Left cardiac atrium (tissue), 4 donors: ENCODE results near the gene TNFRSF8. TPM values are rescaled to one million over a fixed set of nuclear protein-coding genes. Genes with fewer than 3 reads are reported as not detected.
"Not testable (repeated sequence)": the region's sequence is repeated elsewhere in the genome, so short reads cannot be mapped to it uniquely, and the experiment has no call there.

ENCODE experiments used
- ATAC-seq, 2 donors: fragments of 200-7000 bp; cut with Tn5 transposase; one replicate each; pipeline ENCODE4 v1.9.1; 2020; ENCODE audit warnings: mild to moderate bottlenecking in 2 of 2, moderate library complexity in 2 of 2
- DNase-seq: peaks from one replicate; pipeline ENCODE4 v3.0.0-alpha.2; 2020
- intact Hi-C, 2 donors: fragments of 100-400 bp; cut with DNase I; formaldehyde crosslinking; loops; one replicate each; pipeline versions ENCODE4 v1.14.1 to v1.15.1; 2022 to 2023
- total RNA-seq, 2 donors: library from RNA; stranded (reverse); fragmentation: NEBNext Ultra II Directional; extraction: Animal tissue kit (Norgen Biotek cat#: 25700); gene quantifications; one replicate each; pipeline ENCODE4 v1.2.1, GENCODE V29; 2021
- donor health status: DM: no; HTN: yes; CAD: no.
- donor health status: DM: no; HTN: yes; CAD: no; lungs with severe emphysema.
- donor health status: DM: yes; HTN: yes; CAD: no.
- donor health status: Dilated cardiomyopathy.

Gene TNFRSF8
- total RNA-seq, 2 donors from 2014 or later: 2.2 to 3.3 TPM

DNA sequence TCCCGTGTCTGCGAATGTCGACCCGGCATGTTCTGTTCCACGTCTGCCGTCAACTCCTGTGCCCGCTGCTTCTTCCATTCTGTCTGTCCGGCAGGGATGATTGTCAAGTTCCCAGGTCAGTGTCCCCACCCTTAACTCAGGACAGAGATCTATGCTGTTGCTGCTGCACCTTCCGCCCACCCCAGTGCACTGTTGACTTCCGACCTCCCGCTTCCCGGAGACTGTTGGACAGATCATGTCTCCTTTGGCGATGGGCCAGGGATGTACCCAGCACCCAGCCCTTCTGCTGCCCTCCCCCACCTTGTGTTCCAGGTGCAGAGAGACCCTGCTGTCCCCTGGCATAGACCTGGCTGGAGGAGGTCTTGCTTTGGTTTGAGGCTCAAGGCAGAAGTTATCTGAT lies 41.3 kb downstream of the TNFRSF8 start:
- intact Hi-C loops: no loop called here
- DNase-seq (no peak), ATAC-seq (no peak)

DNA sequence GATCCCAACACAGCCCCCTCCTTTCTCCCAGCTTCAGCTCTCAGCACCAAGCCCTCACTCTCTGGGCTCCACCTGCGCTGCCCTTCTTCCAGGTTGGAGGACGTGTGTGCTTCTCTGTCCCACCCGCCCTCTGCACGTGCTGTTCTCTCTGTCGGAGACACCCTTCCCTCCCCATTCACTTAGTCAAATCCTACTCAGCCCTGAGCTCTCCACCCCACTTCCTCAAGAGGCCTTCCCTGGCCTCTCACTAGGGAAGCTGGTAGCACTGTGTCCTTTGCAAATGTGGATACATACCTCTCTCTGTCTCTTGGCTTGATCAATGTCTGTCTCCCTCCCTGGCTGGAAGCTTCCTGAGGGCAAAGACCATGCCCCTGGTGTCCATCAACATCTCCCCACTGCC lies 43.0 kb downstream of the TNFRSF8 start:
- ATAC-seq: no peak
- intact Hi-C loops: no loop called here
- DNase-seq: no peak

DNA sequence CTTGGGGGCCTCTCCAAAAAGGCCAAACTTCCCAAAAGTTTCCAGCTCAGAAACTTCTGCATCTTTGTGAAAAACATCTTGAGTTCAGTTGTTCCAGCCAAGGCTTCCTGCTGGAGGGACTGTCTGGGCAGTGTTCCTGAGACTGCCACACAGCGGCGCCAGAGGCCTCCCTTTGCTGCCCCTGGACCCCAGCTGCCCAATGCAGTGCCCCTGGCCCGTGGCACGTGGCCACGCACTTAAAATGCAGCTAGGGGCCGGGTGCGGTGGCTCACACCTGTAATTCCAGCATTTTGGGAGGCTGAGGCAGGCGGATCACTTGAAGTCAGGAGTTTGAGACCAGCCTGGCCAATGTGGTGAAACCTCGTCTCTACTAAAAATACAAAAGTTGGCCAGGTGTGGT lies 43.8 kb downstream of the TNFRSF8 start:
- ATAC-seq, DNase-seq, intact Hi-C loops: not testable (repeated sequence)

DNA sequence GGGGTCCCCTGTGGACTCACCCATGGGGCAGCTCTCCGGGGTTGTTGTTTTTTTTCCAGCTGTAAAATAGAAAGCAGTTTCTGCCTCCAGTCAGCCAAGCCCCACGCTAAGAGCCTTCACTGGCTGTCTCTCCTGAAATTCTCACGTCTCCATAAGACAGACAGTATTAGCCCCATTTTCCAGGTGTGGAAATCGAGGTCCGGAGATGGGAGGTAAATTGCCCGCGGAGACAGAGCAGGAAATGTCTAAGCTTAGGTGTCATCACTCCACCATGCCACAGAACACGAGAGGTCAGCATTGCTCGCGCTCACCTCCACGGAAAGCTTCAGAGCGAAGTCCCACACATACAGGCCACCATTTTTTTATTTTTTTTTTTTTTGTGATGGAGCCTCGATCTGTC lies 44.6 kb downstream of the TNFRSF8 start:
- ATAC-seq (no peak), DNase-seq (no peak)
- intact Hi-C loops: no loop called here

DNA sequence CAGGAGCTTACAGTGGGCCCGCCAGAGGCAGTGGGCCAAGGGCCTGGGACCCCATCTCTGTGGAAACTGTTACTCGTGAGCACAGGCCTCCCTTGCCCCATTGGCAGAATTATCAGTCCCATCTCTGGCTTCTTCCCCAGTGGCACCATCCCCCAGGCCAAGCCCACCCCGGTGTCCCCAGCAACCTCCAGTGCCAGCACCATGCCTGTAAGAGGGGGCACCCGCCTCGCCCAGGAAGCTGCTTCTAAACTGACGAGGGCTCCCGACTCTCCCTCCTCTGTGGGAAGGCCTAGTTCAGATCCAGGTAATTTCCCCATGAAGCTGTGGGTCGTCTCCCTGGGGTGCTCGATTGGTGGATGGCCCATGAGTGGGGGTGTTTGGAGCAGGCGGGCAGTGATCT lies 46.8 kb downstream of the TNFRSF8 start:
- DNase-seq: no peak
- intact Hi-C loops: no loop called here

DNA sequence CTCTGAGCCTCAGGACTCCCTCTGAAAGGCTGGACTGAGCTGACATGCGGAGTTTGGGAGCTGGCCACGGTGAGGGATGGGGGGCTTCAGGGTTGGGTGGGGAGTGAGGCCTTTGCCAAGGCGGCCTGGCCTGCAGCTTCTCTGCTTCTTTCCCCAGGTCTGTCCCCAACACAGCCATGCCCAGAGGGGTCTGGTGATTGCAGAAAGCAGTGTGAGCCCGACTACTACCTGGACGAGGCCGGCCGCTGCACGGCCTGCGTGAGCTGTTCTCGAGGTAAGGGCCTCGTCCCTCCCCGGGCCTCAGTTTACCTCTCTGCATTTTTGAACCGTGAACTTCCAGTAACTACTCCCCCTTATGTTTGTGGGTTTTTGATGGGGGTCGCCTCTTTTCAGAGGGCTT lies 48.6 kb downstream of the TNFRSF8 start:
- no peak for ATAC-seq
- intact Hi-C loops: no loop called here
- DNase-seq: no peak

More for the DNA sequence above, 46.8 kb downstream of the TNFRSF8 start:
- no peak for ATAC-seq

DNA sequence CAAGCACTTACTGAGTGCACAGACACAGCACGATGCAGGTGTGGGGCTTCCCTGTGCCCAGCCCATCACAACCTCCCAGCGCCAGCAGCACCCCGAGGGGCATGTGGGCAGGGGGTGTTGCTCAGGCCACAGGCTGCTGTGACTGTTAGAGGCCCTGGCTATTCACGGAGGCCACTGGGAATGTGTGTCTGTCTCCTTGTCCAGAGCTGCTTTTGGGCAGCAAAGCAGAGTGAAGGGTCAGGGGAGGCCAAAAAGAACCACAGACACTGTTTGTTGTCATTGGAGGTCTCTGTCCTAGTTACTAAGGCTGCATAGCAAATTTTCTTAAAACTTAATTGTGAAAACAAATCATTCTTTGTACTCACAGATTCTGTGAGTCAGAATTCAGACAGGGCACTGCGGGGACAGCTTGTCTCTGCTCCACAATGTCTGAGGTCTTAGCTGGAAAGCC lies 49.6 kb downstream of the TNFRSF8 start:
- intact Hi-C loops: no loop called here
- peak; percentile 60 to 85 for ATAC-seq
- no peak for DNase-seq

DNA sequence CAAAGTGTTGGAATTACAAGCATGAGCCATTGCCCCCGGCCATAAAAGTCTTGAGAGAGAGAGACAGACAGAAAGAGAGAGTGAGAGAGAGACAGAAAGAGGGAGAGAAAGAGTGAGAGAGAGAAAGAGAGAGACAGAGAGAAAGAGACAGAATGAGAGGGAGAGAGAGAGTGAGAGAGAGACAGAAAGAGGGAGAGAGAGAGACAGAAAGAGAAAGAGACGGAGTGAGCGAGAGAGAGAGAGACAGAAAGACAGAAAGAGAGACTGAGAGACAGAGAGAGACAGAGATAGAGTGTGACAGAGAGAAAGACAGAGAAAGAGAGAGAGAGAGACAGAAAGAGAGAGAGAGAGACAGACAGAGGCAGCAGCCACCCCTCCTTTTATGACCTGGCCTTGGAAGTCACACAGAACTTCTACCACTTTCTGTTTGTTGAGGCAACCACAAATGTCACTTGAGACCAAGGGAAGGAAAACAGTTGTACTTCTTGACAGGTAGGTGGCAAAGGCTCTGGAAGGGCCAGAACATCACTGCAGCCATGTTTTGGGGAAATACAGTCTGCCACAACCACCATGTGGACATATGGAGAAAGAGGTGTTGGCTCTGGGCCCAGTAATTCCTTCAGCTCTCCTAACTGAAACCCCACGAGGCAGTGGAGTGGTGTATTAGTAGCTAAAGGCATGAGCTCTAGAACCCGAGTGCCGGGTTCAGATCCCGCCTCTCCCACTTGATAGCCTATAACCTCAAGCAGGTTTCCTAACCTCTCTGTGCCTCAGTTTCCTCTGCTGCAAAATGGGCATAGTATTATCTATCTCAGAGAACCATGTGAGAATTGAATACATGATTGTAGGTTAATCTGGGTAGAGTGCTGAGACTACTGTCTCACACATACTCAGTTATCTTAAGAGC lies 50.6 kb downstream of the TNFRSF8 start:
- peak in 1 of 2 donors; percentile 24 for ATAC-seq
- no peak for DNase-seq
- intact Hi-C loops: no loop called here

DNA sequence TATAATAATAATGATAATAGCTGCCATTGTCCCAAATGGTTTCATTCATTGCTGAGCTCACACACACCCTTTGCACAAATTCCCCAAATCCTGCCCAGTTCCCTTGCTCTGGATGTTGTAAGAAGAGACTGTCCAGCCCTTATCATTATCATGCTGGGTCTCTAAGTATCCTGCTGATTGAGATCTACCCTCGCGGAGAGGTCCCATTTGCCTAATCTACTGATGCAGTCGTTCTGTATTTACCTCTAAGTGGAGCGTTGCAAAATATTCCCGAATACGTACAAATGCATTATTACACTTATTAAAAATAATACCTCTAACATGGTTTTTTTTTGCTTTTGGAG lies 51.2 kb downstream of the TNFRSF8 start:
- DNase-seq: no peak
- intact Hi-C loops: no loop called here
- no peak for ATAC-seq

DNA sequence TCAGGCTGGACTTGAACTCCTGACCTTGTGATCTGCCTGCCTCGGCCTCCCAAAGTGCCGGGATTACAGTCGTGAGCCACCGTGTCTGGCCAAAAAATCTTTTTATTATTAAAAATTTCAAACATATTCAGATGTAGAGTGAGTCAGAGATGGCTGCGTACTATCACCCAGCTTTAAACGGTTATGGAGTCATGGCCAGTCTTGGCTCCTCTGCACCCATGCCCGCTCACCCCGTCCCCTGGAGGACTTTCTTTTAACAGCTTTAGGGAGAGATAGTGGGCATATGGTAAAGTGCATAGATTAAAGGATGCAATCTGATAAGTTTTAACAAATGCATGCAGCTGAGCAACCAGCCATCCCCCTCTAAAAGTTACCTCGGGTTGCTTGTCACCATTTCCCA lies 51.8 kb downstream of the TNFRSF8 start:
- no peak for DNase-seq
- intact Hi-C loops: no loop called here
- ATAC-seq: no peak

DNA sequence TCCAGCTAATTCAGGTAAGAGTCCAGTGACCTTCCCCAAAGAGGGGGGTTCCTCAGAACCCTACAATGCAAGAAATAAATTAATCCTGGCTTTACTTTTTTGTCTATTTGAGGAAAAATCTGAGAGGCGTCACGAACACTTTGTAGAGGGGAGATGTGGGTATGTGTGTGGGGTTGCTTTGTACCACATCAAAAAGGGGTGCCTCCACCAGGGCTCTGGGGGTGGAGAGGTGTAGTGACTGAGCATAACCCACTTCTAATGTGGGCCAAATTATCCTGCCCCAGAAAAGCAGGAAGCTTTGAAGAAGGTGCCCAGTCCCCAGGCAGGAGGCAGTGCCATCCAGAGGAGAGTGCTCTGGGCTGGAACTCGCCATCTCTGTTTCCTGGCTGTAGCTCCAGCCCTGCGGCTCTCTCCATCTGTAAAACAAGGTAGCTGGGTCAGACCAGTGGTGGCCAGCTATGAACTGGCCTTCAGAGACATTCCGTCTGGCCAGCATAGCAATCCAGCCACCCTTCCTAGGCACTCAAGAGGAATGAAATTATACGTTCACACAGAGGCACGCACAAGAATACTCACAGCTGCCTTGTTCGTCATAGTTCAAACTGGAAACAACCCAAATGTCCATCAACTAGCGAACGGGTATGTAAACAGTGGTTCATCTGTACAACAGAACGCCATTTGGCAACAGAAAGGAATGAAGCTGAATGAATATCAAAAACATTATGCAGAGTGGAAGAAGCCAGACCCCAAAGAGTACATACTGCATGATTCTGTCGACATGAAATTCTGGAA lies 58.3 kb downstream of the TNFRSF8 start:
- DNase-seq: no peak
- intact Hi-C loops: no loop called here
- ATAC-seq: no peak

DNA sequence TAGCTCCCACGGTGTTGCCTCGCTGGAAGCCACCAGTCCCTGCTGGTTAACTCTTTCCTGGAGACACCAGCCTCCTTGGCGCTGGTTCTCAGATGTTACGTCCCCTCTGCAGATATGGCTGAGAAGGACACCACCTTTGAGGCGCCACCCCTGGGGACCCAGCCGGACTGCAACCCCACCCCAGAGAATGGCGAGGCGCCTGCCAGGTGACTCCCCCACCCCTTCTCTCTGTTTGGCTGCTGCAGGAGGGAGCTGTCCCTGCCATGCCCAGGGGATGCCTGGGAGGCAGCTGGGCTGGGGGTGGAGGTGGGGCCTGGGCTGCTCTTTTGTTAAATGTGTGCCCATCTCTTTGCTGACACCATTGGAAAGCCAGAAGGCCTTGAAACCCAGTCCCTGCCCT lies 60.1 kb downstream of the TNFRSF8 start:
- intact Hi-C loops: no loop called here
- no peak for DNase-seq
- ATAC-seq: no peak

DNA sequence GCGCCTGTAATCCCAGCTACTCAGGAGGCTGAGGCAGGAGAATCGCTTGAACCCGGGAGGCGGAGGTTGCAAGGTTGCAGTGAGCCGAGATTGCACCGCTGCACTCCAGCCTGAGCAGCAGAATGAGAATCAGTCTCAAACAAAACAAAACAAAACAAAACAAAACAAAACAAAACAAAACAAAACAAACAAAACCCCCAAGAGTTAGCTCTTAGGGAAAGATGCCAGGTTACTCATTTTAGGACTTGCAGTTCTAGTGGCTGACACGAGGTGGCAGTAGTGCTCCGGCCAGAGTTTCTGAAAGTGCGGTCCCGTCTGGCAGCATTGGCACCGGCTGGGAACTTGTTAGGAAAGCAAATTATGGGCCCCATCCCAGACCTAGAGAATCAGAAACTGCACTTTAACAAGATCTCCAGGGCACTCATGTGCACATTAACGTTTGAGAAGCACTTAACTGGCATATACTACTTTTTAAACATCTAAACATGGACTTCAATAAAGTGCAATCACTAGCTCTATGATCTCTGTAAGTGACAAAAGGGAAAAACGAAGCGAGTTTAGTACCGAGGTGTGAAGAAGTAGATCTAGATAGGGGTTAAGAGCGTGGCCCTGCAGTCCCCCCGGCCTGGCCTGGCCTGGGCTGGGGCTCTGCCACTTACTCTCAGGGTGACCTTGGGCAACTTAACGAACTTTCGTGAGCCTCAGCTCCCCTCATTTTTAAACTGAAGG lies 61.8 kb downstream of the TNFRSF8 start:
- DNase-seq (peak; percentile 84), ATAC-seq (peak; percentile 72 to 81)
- intact Hi-C loops: loop anchor here (1.0 to 2.0 kb wide), 2 partner anchors 84 kb away; no protein-coding TSS in a partner anchor

DNA sequence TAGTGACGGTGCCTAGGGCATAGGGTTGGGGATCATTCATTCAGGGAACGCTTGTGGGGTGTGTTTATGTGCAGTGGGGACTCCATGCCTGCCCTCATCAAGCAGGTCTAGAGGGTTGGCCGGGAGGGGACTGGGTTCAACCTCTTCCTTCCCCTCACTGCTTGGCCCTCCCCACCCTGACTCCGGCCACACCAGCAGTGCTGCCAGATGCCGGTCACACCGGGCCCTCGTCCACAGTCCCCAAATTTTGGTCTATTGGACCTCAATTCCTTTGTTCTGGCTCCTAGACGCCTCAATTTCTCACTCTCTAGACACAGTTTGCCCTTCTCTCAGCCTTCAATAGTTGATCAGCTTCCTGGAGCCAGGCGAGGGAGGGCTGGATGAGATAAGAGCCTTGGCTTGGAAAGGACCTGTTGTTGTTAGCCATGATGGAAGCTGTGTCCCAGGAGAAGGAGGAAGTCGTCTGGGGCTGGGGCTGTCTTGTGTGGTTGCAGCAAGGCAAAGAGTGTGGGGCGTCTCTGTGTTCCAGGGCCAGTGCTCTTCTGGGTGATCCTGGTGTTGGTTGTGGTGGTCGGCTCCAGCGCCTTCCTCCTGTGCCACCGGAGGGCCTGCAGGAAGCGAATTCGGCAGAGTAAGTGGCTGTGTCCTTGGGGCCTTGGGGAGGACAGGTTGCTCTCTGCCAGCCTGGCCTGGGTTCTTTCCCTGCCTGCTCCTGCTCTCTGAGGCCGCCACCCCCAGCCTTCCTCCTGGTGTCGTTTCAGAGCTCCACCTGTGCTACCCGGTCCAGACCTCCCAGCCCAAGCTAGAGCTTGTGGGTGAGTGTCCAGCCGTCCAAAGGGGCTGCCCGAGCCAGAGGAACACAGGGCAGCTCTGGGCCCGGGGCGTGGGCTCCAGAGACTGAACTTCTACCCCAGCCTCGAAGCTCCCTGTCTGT lies 62.6 kb downstream of the TNFRSF8 start:
- ATAC-seq (peak; percentile 53 to 62), DNase-seq (peak; percentile 48)
- intact Hi-C loops: loop anchor here (1.0 to 2.0 kb wide), 2 partner anchors 83 to 84 kb away; no protein-coding TSS in a partner anchor

DNA sequence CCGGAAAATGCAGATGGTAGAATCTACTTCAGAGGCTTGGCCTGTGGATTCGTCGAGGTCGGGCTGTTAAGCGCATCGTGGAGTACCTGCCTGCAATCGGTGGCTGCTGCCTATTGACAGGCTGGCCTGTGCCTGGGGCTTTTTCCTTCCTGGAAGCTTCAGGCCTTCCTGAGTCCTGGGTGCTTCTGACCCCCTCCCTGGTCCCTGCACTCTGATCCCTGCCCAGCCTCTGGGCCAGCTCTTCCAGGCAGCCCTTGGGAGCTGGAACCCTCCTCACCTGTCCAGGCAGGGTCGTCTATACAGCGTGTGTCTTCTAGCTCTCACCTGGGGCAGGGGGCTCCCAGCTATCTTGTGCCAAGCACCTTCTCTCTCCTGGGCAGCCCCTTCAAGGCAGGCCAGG lies 63.7 kb downstream of the TNFRSF8 start:
- DNase-seq: no peak
- ATAC-seq: no peak
- intact Hi-C loops: no loop called here

DNA sequence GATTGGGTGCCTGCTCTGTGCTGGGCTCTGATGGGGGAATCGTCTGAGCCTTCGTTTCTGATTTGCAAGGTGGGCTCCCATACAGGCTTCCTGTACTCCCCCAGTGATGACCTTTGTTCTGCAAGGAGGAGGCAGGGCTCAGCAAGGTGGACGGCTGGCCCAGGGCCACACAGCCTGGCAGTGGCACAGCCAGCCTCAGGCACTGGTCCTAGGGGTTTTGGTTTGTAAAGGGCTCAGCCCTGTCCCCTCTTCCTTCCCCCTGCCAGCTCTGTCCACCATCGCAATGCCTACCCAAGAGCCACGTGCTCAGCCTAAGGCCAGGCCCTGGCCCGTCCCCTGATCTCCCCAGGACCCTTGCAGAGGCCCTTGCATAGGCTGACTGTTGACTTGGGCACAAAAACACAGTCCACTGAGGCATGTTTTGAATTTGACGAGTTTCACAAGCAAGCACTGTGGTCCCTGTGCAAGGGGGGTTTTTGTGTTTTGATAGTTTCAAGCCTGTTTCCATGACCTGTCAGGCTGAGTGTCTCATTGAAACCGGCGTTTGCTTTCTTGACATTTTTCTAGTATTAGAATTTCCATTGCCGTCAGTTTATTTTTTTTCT lies 64.2 kb downstream of the TNFRSF8 start:
- ATAC-seq (no peak), DNase-seq (no peak)
- intact Hi-C loops: no loop called here

DNA sequence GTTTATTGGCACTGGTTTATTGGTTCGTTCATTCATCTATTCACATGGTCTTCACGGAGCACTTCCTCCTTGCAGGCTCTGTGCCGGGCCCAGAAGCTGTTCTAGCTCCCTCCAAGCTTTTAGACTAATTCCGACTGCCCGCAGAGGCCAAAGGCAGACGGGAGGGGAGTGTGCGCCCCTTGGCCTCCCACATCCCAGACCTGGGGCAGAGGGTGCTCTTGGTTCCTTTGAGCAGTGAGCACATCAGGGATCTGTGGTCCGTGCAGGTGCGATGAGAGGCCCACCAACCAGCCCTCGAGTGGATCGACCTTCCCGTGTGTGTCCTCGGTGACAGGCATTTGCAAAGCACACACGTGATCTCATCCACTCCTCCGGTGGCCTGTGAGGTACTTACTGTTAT lies 65.0 kb downstream of the TNFRSF8 start:
- intact Hi-C loops: no loop called here
- no peak for DNase-seq
- ATAC-seq: no peak

DNA sequence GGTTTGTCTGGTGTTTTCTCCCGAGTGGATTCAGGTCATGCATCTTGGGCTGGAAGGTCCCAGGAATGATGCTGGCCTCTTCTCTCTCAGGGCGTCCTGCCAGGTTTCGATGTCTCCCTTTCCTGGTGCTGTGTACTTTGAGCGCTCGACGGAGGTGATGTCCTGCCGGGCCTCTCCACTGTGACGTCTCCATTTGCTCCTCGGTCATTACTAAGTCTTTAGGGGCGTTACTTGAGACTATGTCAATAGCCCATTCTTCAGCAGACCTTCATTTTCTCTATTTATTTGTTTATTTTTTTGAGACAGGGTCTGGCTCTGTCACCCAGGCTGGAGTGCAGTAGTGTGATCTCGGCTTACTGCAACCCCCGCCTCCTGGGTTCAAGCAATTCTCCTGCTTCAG lies 66.5 kb downstream of the TNFRSF8 start:
- DNase-seq (no peak), ATAC-seq (no peak)
- intact Hi-C loops: no loop called here
